Type B pancreatic cell (in vitro differentiated cells): ENCODE data around the gene ZNF605. TPM values are rescaled to one million over a fixed set of nuclear protein-coding genes. Genes with fewer than 3 reads are reported as not detected.

ENCODE experiments used
- DNase-seq: peaks from one replicate; pipeline ENCODE4 v3.0.0; 2021; ENCODE audit warnings: mixed read lengths; ENCODE audit not compliant: unreplicated experiment; ENCODE audit errors: extremely low spot score
- H3K27ac Mint-ChIP-seq: 2 replicates; pipeline ENCODE4 v1.8.0; 2021; ENCODE audit warnings: mild to moderate bottlenecking, mixed read lengths
- H3K27me3 Mint-ChIP-seq: 2 replicates; pipeline ENCODE4 v1.8.0; 2021; ENCODE audit warnings: mixed read lengths
- H3K36me3 Mint-ChIP-seq: 2 replicates; pipeline ENCODE4 v1.8.0; 2021; ENCODE audit warnings: mixed read lengths
- H3K4me1 Mint-ChIP-seq: one replicate; pipeline ENCODE4 v1.8.0; 2021; ENCODE audit warnings: mixed read lengths; ENCODE audit not compliant: unreplicated experiment
- H3K4me3 Mint-ChIP-seq: 2 replicates; pipeline ENCODE4 v1.8.0; 2021; ENCODE audit warnings: mild to moderate bottlenecking, mixed read lengths
- H3K9me3 Mint-ChIP-seq: 2 replicates; pipeline ENCODE4 v1.8.0; 2021; ENCODE audit warnings: mixed read lengths
- total RNA-seq: library from RNA; stranded (reverse); gene quantifications from 2 replicates; pipeline ENCODE4 v1.2.1, GENCODE V29; 2021; ENCODE audit warnings: low replicate concordance
- TF ChIP-seq, protein P1 (sequence below): fragments of 200-600 bp; sonication (generic); conservative IDR thresholded peaks from 2 replicates; pipeline ENCODE4 v1.5.0; 2021; ENCODE audit warnings: antibody characterized with exemption, mild to moderate bottlenecking

The ZNF605 gene
- total RNA-seq, 1 donor from 2014 or later, result 20.6 TPM

DNA sequence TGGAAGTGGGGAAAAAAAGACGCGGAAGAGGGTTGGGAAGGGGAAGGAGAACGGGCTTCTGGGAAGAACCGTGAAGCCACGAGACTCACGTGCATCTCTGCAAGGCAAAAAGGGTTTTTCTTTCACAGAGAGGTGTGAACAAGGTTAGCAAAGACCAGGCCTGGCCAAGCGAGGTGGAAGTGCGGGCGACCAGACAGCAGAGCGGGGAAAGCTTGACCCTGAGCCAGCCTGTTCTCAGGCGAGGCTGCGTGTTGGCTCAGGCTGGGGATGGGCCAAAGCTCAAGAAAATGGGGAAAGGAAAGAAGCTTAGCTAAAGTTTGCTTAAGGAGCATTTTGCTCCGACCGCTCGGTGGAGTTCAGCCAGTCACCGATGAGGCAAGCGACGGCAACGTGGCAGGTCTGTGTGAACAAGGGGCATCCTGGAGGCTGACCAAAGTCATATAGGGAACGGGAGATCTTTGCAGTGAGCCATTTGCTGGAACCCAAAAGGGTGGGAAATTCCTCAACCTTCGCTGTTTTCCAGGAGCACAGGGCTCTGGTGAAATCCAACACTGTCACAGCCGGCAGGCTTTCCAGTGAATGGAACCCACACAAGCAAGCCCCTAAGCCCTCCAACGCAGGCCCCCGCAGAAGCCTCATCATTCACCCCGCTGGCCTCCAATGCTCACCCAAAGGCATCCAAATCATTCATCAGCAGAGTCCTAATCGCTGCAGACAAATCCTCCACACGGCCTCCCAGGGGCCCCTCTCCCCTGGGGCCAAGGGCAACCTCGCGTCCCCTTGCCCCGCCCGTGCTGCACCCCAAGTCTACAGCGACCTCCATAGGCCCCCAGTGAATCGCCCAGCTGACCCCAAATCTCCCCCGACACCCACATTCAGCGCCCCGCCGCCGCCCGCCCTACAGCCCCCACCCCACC lies 754 bp downstream of the ZNF605 start:
- peak overlapping the region; percentile 83 for H3K27ac Mint-ChIP-seq
- H3K9me3 Mint-ChIP-seq, result peaks cover 22% of the 10 kb centered on the region
- TF ChIP-seq, protein P1, sequence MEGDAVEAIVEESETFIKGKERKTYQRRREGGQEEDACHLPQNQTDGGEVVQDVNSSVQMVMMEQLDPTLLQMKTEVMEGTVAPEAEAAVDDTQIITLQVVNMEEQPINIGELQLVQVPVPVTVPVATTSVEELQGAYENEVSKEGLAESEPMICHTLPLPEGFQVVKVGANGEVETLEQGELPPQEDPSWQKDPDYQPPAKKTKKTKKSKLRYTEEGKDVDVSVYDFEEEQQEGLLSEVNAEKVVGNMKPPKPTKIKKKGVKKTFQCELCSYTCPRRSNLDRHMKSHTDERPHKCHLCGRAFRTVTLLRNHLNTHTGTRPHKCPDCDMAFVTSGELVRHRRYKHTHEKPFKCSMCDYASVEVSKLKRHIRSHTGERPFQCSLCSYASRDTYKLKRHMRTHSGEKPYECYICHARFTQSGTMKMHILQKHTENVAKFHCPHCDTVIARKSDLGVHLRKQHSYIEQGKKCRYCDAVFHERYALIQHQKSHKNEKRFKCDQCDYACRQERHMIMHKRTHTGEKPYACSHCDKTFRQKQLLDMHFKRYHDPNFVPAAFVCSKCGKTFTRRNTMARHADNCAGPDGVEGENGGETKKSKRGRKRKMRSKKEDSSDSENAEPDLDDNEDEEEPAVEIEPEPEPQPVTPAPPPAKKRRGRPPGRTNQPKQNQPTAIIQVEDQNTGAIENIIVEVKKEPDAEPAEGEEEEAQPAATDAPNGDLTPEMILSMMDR, result no peak
- H3K27me3 Mint-ChIP-seq, result no peaks in the 10 kb centered on the region
- H3K36me3 Mint-ChIP-seq, result peaks cover 35% of the 10 kb centered on the region
- H3K4me1 Mint-ChIP-seq, result peaks cover 19% of the 10 kb centered on the region
- DNase-seq, result no peak
- peak overlapping the region; percentile 91 for H3K4me3 Mint-ChIP-seq

DNA sequence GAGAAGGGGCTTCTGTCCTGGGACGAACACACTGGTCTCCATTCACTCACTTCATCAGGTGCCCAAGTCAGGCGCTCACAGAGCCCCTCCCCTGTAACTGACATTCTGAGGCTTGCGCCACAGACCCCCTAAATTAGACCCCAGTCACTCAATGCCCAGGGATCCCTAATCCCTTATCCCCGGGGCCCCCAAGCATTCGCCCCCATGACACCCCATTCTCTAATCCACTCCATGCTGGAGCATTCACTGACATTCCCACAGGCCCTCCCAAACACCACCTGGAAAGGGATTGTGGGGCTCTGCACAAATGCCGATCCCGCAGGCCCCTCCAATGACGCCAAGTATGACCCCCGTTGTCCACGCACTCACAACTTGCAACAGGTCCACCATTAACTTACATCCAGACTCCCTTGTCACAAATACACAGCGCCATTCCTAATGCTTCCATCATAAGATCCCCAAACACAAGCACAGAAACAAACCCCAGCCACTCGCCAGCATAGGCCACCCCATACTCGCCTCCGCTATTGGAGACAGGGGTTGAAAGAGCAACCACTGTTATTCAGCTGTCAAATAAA lies 1.5 kb downstream of the ZNF605 start:
- TF ChIP-seq, protein P1, result no peak
- no peaks in the 10 kb centered on the region for H3K27me3 Mint-ChIP-seq
- peaks cover 21% of the 10 kb centered on the region for H3K9me3 Mint-ChIP-seq
- H3K4me3 Mint-ChIP-seq, result peak overlapping the region; percentile 91
- peaks cover 19% of the 10 kb centered on the region for H3K4me1 Mint-ChIP-seq
- peak overlapping the region; percentile 83 for H3K27ac Mint-ChIP-seq
- peaks cover 34% of the 10 kb centered on the region for H3K36me3 Mint-ChIP-seq
- DNase-seq, result no peak

- no peak for DNase-seq
- peaks cover 23% of the 10 kb centered on the region for H3K9me3 Mint-ChIP-seq
- H3K27me3 Mint-ChIP-seq, result no peaks in the 10 kb centered on the region
- H3K27ac Mint-ChIP-seq, result no peak overlapping the region
- H3K4me1 Mint-ChIP-seq, result peaks cover 19% of the 10 kb centered on the region
- TF ChIP-seq, protein P1, result no peak
- H3K4me3 Mint-ChIP-seq, result peak overlapping the region; percentile 72
- H3K36me3 Mint-ChIP-seq, result peaks cover 41% of the 10 kb centered on the region
Observed at GRCh38 chr12:132953771-132954170, 2.3 kb downstream of the ZNF605 start.

DNA sequence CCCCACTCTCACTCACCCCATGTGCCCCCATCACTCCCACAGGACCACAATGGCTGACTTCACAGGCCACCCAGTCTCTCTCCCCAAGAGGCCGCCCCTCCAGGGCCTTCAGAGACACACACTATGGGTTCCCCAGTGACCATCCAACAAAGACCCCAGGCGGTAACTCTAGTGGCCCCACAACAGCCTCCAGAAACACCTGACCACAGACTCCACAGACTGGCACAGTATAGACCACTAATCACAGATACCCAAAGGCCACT lies 3.0 kb downstream of the ZNF605 start:
- H3K4me3 Mint-ChIP-seq, result no peak overlapping the region
- no peak for DNase-seq
- no peak overlapping the region for H3K27ac Mint-ChIP-seq
- H3K27me3 Mint-ChIP-seq, result no peaks in the 10 kb centered on the region
- peaks cover 47% of the 10 kb centered on the region for H3K36me3 Mint-ChIP-seq
- TF ChIP-seq, protein P1, result no peak
- H3K4me1 Mint-ChIP-seq, result peaks cover 19% of the 10 kb centered on the region
- peaks cover 23% of the 10 kb centered on the region for H3K9me3 Mint-ChIP-seq

GRCh38 chr12:132952371-132953162 lies 3.5 kb downstream of the ZNF605 start:
- peaks cover 23% of the 10 kb centered on the region for H3K9me3 Mint-ChIP-seq
- peaks cover 19% of the 10 kb centered on the region for H3K4me1 Mint-ChIP-seq
- H3K36me3 Mint-ChIP-seq, result peaks cover 51% of the 10 kb centered on the region
- no peak overlapping the region for H3K27ac Mint-ChIP-seq
- TF ChIP-seq, protein P1, result no peak
- no peak overlapping the region for H3K4me3 Mint-ChIP-seq
- no peaks in the 10 kb centered on the region for H3K27me3 Mint-ChIP-seq
- DNase-seq, result no peak
